Right renal cortex interstitium (tissue), 3 donors: ENCODE data around the gene KIAA0232. TPM values are rescaled to one million over a fixed set of nuclear protein-coding genes. Genes with fewer than 3 reads are reported as not detected.

Source experiments
- DNase-seq, 3 donors: peaks; one replicate each; pipeline ENCODE4 v3.0.0-alpha.2; 2013; ENCODE audit warnings: low read depth in 3 of 3, low spot score in 2 of 3
- polyA plus RNA-seq, 3 donors: library from polyadenylated mRNA; unstranded; fragments of 120-200 nt; gene quantifications; one replicate each; pipeline ENCODE4 v1.2.1, GENCODE V29; 2013; ENCODE audit not compliant: insufficient read length in 3 of 3

The KIAA0232 gene
- polyA plus RNA-seq, 3 donors, result 43.9 to 46.6 (median 45.8) TPM

- DNase-seq, result no peak
Measured at GRCh38 chr4:6932475-6932874, 149.9 kb downstream of the KIAA0232 start.

- no peak for DNase-seq
Measured at GRCh38 chr4:6932918-6933317, 150.4 kb downstream of the KIAA0232 start.

Other genes with a start within 250 kb of the KIAA0232 start
- 10 to 100 TPM; 15.3 to 16.7 (median 15.6) TPM for gene MAN2B2, start 207.5 kb upstream of the KIAA0232 start, polyA plus RNA-seq
- gene MRFAP1, start 142.0 kb upstream of the KIAA0232 start, polyA plus RNA-seq, result 100 to 1,000 TPM; 476 to 485 (median 482) TPM
- gene S100P, start 88.8 kb upstream of the KIAA0232 start, polyA plus RNA-seq, result 10 to 100 TPM in 1 of 3 donors, 1 to 10 TPM in 2; 1.2 to 10.9 (median 5.0) TPM
- 100 to 1,000 TPM; 147 to 161 (median 159) TPM for gene MRFAP1L1, start 72.9 kb upstream of the KIAA0232 start, polyA plus RNA-seq
- 10 to 100 TPM in 2 of 3 donors, 1 to 10 TPM in 1; 9.4 to 11.9 (median 11.8) TPM for gene BLOC1S4, start 66.6 kb upstream of the KIAA0232 start, polyA plus RNA-seq
- gene TBC1D14, start 127.1 kb downstream of the KIAA0232 start, polyA plus RNA-seq, result 10 to 100 TPM; 62.6 to 67.5 (median 62.6) TPM